ENCODE results near the gene MT1G.

DNA sequence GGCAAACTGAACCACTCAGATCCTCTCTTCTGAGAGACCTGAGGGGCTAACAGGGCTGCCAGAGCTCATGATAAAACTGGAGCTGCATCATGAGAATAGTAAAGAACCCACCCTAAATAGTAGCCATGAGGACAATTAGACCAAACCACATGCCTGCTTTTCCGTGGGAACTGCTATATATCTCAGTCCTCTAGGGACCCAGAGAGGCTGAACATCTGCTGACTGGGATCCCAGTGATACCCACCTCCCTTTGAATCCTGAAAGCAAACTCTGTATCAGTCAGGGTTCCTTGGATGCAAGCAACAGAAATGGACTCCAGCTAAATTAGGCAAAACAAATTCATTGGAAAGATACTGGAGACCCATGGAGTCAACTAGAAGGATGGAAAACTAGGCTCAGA is 20.9 kb upstream of the MT1G start:
- TF ChIP-seq JUND (IDR thresholded peaks at IDR 0.05), result no peak
- TF ChIP-seq, protein P1, sequence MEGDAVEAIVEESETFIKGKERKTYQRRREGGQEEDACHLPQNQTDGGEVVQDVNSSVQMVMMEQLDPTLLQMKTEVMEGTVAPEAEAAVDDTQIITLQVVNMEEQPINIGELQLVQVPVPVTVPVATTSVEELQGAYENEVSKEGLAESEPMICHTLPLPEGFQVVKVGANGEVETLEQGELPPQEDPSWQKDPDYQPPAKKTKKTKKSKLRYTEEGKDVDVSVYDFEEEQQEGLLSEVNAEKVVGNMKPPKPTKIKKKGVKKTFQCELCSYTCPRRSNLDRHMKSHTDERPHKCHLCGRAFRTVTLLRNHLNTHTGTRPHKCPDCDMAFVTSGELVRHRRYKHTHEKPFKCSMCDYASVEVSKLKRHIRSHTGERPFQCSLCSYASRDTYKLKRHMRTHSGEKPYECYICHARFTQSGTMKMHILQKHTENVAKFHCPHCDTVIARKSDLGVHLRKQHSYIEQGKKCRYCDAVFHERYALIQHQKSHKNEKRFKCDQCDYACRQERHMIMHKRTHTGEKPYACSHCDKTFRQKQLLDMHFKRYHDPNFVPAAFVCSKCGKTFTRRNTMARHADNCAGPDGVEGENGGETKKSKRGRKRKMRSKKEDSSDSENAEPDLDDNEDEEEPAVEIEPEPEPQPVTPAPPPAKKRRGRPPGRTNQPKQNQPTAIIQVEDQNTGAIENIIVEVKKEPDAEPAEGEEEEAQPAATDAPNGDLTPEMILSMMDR (IDR thresholded peaks at IDR 0.05; ENCODE audit: low read depth, low read length, missing input control), result no peak
- TF ChIP-seq, protein P2, sequence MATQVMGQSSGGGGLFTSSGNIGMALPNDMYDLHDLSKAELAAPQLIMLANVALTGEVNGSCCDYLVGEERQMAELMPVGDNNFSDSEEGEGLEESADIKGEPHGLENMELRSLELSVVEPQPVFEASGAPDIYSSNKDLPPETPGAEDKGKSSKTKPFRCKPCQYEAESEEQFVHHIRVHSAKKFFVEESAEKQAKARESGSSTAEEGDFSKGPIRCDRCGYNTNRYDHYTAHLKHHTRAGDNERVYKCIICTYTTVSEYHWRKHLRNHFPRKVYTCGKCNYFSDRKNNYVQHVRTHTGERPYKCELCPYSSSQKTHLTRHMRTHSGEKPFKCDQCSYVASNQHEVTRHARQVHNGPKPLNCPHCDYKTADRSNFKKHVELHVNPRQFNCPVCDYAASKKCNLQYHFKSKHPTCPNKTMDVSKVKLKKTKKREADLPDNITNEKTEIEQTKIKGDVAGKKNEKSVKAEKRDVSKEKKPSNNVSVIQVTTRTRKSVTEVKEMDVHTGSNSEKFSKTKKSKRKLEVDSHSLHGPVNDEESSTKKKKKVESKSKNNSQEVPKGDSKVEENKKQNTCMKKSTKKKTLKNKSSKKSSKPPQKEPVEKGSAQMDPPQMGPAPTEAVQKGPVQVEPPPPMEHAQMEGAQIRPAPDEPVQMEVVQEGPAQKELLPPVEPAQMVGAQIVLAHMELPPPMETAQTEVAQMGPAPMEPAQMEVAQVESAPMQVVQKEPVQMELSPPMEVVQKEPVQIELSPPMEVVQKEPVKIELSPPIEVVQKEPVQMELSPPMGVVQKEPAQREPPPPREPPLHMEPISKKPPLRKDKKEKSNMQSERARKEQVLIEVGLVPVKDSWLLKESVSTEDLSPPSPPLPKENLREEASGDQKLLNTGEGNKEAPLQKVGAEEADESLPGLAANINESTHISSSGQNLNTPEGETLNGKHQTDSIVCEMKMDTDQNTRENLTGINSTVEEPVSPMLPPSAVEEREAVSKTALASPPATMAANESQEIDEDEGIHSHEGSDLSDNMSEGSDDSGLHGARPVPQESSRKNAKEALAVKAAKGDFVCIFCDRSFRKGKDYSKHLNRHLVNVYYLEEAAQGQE (IDR thresholded peaks at IDR 0.05), result no peak
- no peak for TF ChIP-seq GABPA (IDR thresholded peaks at IDR 0.05 in 1 of 2, conservative IDR thresholded peaks at IDR 0.05 in 1 of 2)
- TF ChIP-seq, protein P3, sequence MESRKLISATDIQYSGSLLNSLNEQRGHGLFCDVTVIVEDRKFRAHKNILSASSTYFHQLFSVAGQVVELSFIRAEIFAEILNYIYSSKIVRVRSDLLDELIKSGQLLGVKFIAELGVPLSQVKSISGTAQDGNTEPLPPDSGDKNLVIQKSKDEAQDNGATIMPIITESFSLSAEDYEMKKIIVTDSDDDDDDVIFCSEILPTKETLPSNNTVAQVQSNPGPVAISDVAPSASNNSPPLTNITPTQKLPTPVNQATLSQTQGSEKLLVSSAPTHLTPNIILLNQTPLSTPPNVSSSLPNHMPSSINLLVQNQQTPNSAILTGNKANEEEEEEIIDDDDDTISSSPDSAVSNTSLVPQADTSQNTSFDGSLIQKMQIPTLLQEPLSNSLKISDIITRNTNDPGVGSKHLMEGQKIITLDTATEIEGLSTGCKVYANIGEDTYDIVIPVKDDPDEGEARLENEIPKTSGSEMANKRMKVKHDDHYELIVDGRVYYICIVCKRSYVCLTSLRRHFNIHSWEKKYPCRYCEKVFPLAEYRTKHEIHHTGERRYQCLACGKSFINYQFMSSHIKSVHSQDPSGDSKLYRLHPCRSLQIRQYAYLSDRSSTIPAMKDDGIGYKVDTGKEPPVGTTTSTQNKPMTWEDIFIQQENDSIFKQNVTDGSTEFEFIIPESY (IDR thresholded peaks at IDR 0.05), result no peak

All from liver (tissue), 3 donors.